Activated naive CD8-positive, alpha-beta T cell treated with anti-CD3 and anti-CD28 coated beads, Interleukin-2, amount 50 U/mL, for 16 hours (primary cell): Measurements from ENCODE around the gene PIK3IP1.

Experiments used
- DNase-seq: peaks from one replicate; pipeline ENCODE4 v3.0.0-alpha.2; 2020; ENCODE audit warnings: low read depth, low spot score

PIK3IP1 gene

GRCh38 chr22:31279327-31279669 is 13.0 kb downstream of the PIK3IP1 start:
- DNase-seq, result no peak

- DNase-seq, result no peak
Measured at GRCh38 chr22:31278626-31279326, 13.5 kb downstream of the PIK3IP1 start.

- DNase-seq, result no peak
Measured at GRCh38 chr22:31278151-31278621, 14.1 kb downstream of the PIK3IP1 start.

GRCh38 chr22:31277741-31278140 is 14.5 kb downstream of the PIK3IP1 start:
- DNase-seq, result no peak

- no peak for DNase-seq
Measured at GRCh38 chr22:31276426-31277167, 15.7 kb downstream of the PIK3IP1 start.

- DNase-seq, result no peak
Measured at GRCh38 chr22:31275576-31275975, 16.7 kb downstream of the PIK3IP1 start.

- DNase-seq, result no peak
Measured at GRCh38 chr22:31275018-31275417, 17.3 kb downstream of the PIK3IP1 start.

- no peak for DNase-seq
Measured at GRCh38 chr22:31274017-31274416, 18.3 kb downstream of the PIK3IP1 start.

- DNase-seq, result peak; percentile 17
Measured at GRCh38 chr22:31272522-31273446, 19.5 kb downstream of the PIK3IP1 start.

GRCh38 chr22:31271485-31271884 is 20.8 kb downstream of the PIK3IP1 start:
- no peak for DNase-seq

- no peak for DNase-seq
Measured at GRCh38 chr22:31271026-31271425, 21.3 kb downstream of the PIK3IP1 start.

GRCh38 chr22:31269892-31270579 is 22.3 kb downstream of the PIK3IP1 start:
- no peak for DNase-seq

- no peak for DNase-seq
Measured at GRCh38 chr22:31268281-31268680, 24.0 kb downstream of the PIK3IP1 start.

- no peak for DNase-seq
Measured at GRCh38 chr22:31263896-31264640, 28.2 kb downstream of the PIK3IP1 start.

GRCh38 chr22:31262312-31263133 is 29.8 kb downstream of the PIK3IP1 start:
- DNase-seq, result no peak

- DNase-seq, result no peak
Measured at GRCh38 chr22:31260474-31260856, 31.8 kb downstream of the PIK3IP1 start.

- DNase-seq, result no peak
Measured at GRCh38 chr22:31259798-31260473, 32.4 kb downstream of the PIK3IP1 start.

- DNase-seq, result no peak
Measured at GRCh38 chr22:31253949-31254348, 38.3 kb downstream of the PIK3IP1 start.
